Measurements from ENCODE around the gene PDE4D. TPM values are rescaled to one million over a fixed set of nuclear protein-coding genes. Genes with fewer than 3 reads are reported as not detected.

The PDE4D gene
- polyA plus RNA-seq, 1 donor (not counting 4 experiments of a cell fraction or from before 2014, with no cell fraction given), result 3.6 TPM

DNA sequence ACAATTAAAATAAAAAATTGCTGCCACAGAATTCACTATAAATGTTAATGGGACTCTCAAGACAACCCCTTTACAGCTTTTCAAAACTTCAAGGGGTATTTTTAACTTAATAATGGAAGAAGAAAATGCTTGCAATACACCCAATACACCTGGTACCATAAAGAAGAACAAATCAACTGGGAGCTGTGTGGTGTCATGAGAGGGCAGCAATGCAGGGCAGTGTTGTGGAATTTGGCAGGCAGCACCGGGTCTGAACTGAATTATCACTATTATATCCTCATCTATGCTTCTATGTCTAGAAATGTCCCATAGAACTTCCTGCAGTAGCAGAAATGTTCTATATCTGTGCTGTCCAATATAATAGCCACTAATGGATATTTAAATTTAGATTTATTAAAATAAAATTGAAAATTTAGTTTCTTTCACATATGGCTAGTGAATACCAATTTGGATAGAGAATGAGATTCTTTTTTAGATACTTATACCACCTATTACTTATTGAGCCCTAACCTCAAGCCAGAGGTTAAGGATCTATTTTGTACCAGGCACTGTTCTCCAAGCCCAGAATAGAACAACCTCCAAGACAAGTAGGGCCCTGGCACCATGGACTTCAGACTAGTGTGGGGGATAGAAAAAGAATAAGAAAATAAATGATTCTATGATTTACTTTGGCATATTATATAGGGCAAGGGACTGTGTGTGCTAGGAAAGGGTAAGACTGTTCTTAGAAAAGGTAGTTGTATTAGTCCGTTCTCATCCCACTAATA, 265.3 kb downstream of the PDE4D start:
- no peak for FAIRE-seq

DNA sequence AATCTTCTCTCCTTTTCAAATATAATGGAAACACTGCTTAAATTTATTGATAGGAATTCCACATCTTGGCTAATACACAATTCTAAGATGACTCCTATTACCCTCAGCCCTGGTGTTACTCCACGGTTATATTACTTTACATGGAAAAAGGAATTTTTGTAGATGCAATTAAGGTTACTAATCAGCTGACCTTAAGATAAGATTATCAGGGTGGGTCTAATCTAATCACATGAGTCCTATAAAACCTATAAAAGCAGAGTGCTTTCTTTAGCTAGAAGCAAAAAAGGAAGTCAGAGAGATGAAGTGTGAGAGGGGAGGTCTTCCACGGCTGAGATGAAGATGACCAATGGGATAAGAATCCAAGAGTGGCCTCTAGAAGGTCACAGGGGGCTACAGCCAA, 268.6 kb downstream of the PDE4D start:
- no peaks in the 10 kb centered on the region for H3K9me3 ChIP-seq (ENCODE audit: control insufficient read depth, low read depth, low read length)

More for the DNA sequence above, 265.3 kb downstream of the PDE4D start:
- H3K4me1 ChIP-seq (ENCODE audit: control insufficient read depth, extremely low read depth, insufficient read depth, low read length), result no peaks in the 10 kb centered on the region
- TF ChIP-seq EZH2 (IDR thresholded peaks at IDR 0.05; ENCODE audit: low read length), result no peak
- TF ChIP-seq, protein P1, sequence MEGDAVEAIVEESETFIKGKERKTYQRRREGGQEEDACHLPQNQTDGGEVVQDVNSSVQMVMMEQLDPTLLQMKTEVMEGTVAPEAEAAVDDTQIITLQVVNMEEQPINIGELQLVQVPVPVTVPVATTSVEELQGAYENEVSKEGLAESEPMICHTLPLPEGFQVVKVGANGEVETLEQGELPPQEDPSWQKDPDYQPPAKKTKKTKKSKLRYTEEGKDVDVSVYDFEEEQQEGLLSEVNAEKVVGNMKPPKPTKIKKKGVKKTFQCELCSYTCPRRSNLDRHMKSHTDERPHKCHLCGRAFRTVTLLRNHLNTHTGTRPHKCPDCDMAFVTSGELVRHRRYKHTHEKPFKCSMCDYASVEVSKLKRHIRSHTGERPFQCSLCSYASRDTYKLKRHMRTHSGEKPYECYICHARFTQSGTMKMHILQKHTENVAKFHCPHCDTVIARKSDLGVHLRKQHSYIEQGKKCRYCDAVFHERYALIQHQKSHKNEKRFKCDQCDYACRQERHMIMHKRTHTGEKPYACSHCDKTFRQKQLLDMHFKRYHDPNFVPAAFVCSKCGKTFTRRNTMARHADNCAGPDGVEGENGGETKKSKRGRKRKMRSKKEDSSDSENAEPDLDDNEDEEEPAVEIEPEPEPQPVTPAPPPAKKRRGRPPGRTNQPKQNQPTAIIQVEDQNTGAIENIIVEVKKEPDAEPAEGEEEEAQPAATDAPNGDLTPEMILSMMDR (optimal IDR thresholded peaks at IDR 0.05 in 1 of 3, IDR thresholded peaks at IDR 0.05 in 1 of 3, conservative IDR thresholded peaks at IDR 0.05 in 1 of 3; ENCODE audit: extremely low read depth in 1 of 3, insufficient read depth in 2 of 3, low read length in 3 of 3), result no peak
- no peaks in the 10 kb centered on the region for H3K9me3 ChIP-seq (ENCODE audit: control insufficient read depth, low read depth, low read length)
- H3K9me1 ChIP-seq (ENCODE audit: control insufficient read depth, extremely low read depth, insufficient read depth, low read length), result no peaks in the 10 kb centered on the region
- no peaks in the 10 kb centered on the region for H4K20me1 ChIP-seq (ENCODE audit: control insufficient read depth, extremely low read depth, insufficient read depth, low read length)
- no peak overlapping the region for H2AFZ ChIP-seq (ENCODE audit: control insufficient read depth, low read length)
- H3K9ac ChIP-seq (ENCODE audit: control insufficient read depth, extremely low read depth, insufficient read depth, low read length), result no peak overlapping the region
- H3K4me2 ChIP-seq (ENCODE audit: control insufficient read depth, extremely low read depth, insufficient read depth, low read depth, low read length), result no peak overlapping the region
- no peaks in the 10 kb centered on the region for H3K27me3 ChIP-seq (ENCODE audit: control insufficient read depth, extremely low read depth, insufficient read depth, low read length)
- H3K36me3 ChIP-seq (ENCODE audit: control insufficient read depth in 2 of 2, extremely low read depth in 1 of 2, insufficient read depth in 2 of 2, low read length in 2 of 2), result no peaks in the 10 kb centered on the region
- H3K27ac ChIP-seq (ENCODE audit: control insufficient read depth, insufficient read depth, low read length), result no peak overlapping the region
- no peak for DNase-seq (ENCODE audit: low read depth, low spot score)
- dilution Hi-C loops (cut with MboI; ENCODE audit: extremely low pct_ligation_motif_present, low sequenced_read_pairs), result no loop called here
- no peaks in the 10 kb centered on the region for H3K79me2 ChIP-seq (ENCODE audit: control insufficient read depth, insufficient read depth, low read length)
- H3K4me3 ChIP-seq (ENCODE audit: control insufficient read depth in 2 of 3, extremely low read depth in 1 of 3, insufficient read depth in 2 of 3, low read depth in 1 of 3, low read length in 3 of 3), result no peak overlapping the region

More for the DNA sequence above, 268.6 kb downstream of the PDE4D start:
- no peaks in the 10 kb centered on the region for H4K20me1 ChIP-seq (ENCODE audit: control insufficient read depth, extremely low read depth, insufficient read depth, low read length)
- FAIRE-seq (no peak), DNase-seq (ENCODE audit: low read depth, low spot score) (no peak)
- no peaks in the 10 kb centered on the region for H3K36me3 ChIP-seq (ENCODE audit: control insufficient read depth in 2 of 2, extremely low read depth in 1 of 2, insufficient read depth in 2 of 2, low read length in 2 of 2)
- no peak for TF ChIP-seq EZH2 (IDR thresholded peaks at IDR 0.05; ENCODE audit: low read length)
- TF ChIP-seq, protein P1 (optimal IDR thresholded peaks at IDR 0.05 in 1 of 3, IDR thresholded peaks at IDR 0.05 in 1 of 3, conservative IDR thresholded peaks at IDR 0.05 in 1 of 3; ENCODE audit: extremely low read depth in 1 of 3, insufficient read depth in 2 of 3, low read length in 3 of 3), result no peak
- H3K4me2 ChIP-seq (ENCODE audit: control insufficient read depth, extremely low read depth, insufficient read depth, low read depth, low read length), result no peak overlapping the region
- H3K4me1 ChIP-seq (ENCODE audit: control insufficient read depth, extremely low read depth, insufficient read depth, low read length), result no peaks in the 10 kb centered on the region
- no peak overlapping the region for H2AFZ ChIP-seq (ENCODE audit: control insufficient read depth, low read length)
- no peaks in the 10 kb centered on the region for H3K79me2 ChIP-seq (ENCODE audit: control insufficient read depth, insufficient read depth, low read length)
- no peaks in the 10 kb centered on the region for H3K9me1 ChIP-seq (ENCODE audit: control insufficient read depth, extremely low read depth, insufficient read depth, low read length)
- no peak overlapping the region for H3K27ac ChIP-seq (ENCODE audit: control insufficient read depth, insufficient read depth, low read length)
- H3K9ac ChIP-seq (ENCODE audit: control insufficient read depth, extremely low read depth, insufficient read depth, low read length), result no peak overlapping the region
- no peak overlapping the region for H3K4me3 ChIP-seq (ENCODE audit: control insufficient read depth in 2 of 3, extremely low read depth in 1 of 3, insufficient read depth in 2 of 3, low read depth in 1 of 3, low read length in 3 of 3)
- H3K27me3 ChIP-seq (ENCODE audit: control insufficient read depth, extremely low read depth, insufficient read depth, low read length), result no peaks in the 10 kb centered on the region
- dilution Hi-C loops (cut with MboI; ENCODE audit: extremely low pct_ligation_motif_present, low sequenced_read_pairs), result no loop called here
